Tibial nerve (tissue), 4 donors: ENCODE measurements around the gene RGS7. TPM values are rescaled to one million over a fixed set of nuclear protein-coding genes. Genes with fewer than 3 reads are reported as not detected.

Experiments used
- DNase-seq, 2 donors: peaks; one replicate each; pipeline ENCODE4 v3.0.0-alpha.2; 2019; ENCODE audit warnings: low spot score in 2 of 2
- H3K27ac ChIP-seq, 4 donors: fragments of 200-600 bp; sonication (generic) in 3 of 4; one replicate each; pipeline ENCODE4 v1.5.1; 2017 to 2019; ENCODE audit warnings: mild to moderate bottlenecking in 1 of 4
- H3K27me3 ChIP-seq, 2 donors: fragments of 200-600 bp; sonication (generic) in 1 of 2; one replicate each; pipeline versions ENCODE4 v1.5.1 to v1.6.0; 2017 to 2019
- H3K36me3 ChIP-seq, 3 donors: fragments of 200-600 bp; sonication (generic); one replicate each; pipeline ENCODE4 v1.5.1; 2018 to 2019
- H3K4me1 ChIP-seq, 4 donors: fragments of 200-600 bp; sonication (generic) in 3 of 4; one replicate each; pipeline ENCODE4 v1.5.1; 2017 to 2019
- H3K4me3 ChIP-seq, 4 donors: fragments of 200-600 bp; sonication (generic) in 3 of 4; one replicate each; pipeline ENCODE4 v1.5.1; 2017 to 2019; ENCODE audit warnings: mild to moderate bottlenecking in 1 of 4, moderate library complexity in 1 of 4
- H3K9me3 ChIP-seq, 4 donors: fragments of 200-600 bp; sonication (generic) in 3 of 4; one replicate each; pipeline ENCODE4 v1.5.1; 2017 to 2019
- EP300 ChIP-seq, 2 donors: sonication (generic); formaldehyde crosslinking; IDR thresholded peaks; one replicate each; pipeline ENCODE4 v1.6.1; 2017; ENCODE audit warnings: antibody characterized with exemption in 2 of 2, mild to moderate bottlenecking in 1 of 2
- POLR2A ChIP-seq, 2 donors: fragments of 450-650 bp; IDR thresholded peaks; one replicate each; pipeline ENCODE4 v1.6.1; 2017; ENCODE audit warnings: antibody characterized with exemption in 2 of 2, mild to moderate bottlenecking in 2 of 2, moderate library complexity in 2 of 2
- WGBS, 2 donors: methylation state at CpG; one replicate each; pipeline ENCODE4 v1.1.5; 2018; 5-methylcytosine and 5-hydroxymethylcytosine counted together
- total RNA-seq, 4 donors: library from RNA; depleted of rRNA; stranded (reverse); fragments of >200 nt; gene quantifications; one replicate each; pipeline ENCODE4 v1.1.0, GENCODE V29; 2016
- TF ChIP-seq, protein P1 (sequence below), 5 experiments: fragments of 200-600 bp in 3 of 5; fragments of 450-650 bp in 2 of 5; sonication (generic) in 3 of 5; IDR thresholded peaks; one replicate each; pipeline ENCODE4 v1.5.1; 2016 to 2019; ENCODE audit warnings: antibody characterized with exemption in 5 of 5, mild to moderate bottlenecking in 3 of 5, moderate library complexity in 2 of 5

The RGS7 gene
- total RNA-seq, 4 donors from 2014 or later = 0.39 to 1.5 (median 1.0) TPM; not detected in 1

DNA sequence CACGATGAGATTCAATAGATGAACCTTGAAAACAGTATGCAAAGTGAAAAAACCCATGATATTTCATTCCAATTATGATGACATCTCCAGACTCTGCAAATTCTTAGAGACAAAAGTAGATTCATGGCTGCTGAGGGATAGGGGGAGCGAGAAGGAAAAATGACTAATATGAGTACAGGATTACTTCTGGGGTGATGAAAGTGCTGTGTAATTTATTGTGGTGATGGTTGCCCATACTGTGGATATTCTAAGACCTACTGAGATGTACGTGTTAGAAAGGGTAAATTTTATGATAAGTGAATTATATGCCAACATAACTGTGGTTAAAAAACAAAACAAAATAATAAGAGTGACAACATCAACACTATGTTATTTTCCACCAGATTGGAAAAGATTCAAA is 18.9 kb upstream of the RGS7 start:
- 67 to 81% methylated on average over 3 of the region's 3 CpGs for WGBS, 2 donors
- no peaks in the 10 kb centered on the region for H3K36me3 ChIP-seq
- no peaks in the 10 kb centered on the region for H3K4me1 ChIP-seq
- H3K9me3 ChIP-seq = no peaks in the 10 kb centered on the region
- TF ChIP-seq EP300 (IDR thresholded peaks at IDR 0.05) (no peak), POLR2A (IDR thresholded peaks at IDR 0.05) (no peak)
- TF ChIP-seq, protein P1, sequence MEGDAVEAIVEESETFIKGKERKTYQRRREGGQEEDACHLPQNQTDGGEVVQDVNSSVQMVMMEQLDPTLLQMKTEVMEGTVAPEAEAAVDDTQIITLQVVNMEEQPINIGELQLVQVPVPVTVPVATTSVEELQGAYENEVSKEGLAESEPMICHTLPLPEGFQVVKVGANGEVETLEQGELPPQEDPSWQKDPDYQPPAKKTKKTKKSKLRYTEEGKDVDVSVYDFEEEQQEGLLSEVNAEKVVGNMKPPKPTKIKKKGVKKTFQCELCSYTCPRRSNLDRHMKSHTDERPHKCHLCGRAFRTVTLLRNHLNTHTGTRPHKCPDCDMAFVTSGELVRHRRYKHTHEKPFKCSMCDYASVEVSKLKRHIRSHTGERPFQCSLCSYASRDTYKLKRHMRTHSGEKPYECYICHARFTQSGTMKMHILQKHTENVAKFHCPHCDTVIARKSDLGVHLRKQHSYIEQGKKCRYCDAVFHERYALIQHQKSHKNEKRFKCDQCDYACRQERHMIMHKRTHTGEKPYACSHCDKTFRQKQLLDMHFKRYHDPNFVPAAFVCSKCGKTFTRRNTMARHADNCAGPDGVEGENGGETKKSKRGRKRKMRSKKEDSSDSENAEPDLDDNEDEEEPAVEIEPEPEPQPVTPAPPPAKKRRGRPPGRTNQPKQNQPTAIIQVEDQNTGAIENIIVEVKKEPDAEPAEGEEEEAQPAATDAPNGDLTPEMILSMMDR (IDR thresholded peaks at IDR 0.05) = no peak
- H3K27me3 ChIP-seq = no peaks in the 10 kb centered on the region
- DNase-seq = no peak
- H3K4me3 ChIP-seq = no peak overlapping the region
- H3K27ac ChIP-seq = no peak overlapping the region

DNA sequence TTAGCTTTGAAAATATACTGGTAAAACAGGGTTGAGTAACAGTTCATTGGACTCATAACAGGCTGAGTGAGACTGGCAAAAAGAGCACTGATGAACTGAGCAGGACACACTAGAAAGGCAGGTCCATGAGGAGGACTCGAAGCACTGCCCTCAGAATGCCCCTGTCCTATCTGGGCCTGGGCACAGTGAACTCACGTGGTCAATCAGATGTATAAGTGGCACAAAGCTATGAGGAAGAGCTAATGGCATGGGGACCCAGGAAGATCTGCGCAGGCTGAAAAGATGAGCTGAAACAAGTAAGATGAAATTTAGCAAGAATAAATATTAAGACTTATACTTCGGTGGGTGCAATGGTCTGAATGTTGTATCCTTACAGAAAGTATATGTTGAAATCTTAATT is 9.2 kb upstream of the RGS7 start:
- H3K4me3 ChIP-seq = no peak overlapping the region
- H3K9me3 ChIP-seq = peaks cover 0 to 3% (median 0%) of the 10 kb centered on the region in 4 donors
- DNase-seq = no peak
- no peaks in the 10 kb centered on the region for H3K36me3 ChIP-seq
- TF ChIP-seq, protein P1 (IDR thresholded peaks at IDR 0.05) = no peak
- no peak for TF ChIP-seq EP300 (IDR thresholded peaks at IDR 0.05)
- no peak for TF ChIP-seq POLR2A (IDR thresholded peaks at IDR 0.05)
- no peak overlapping the region for H3K27ac ChIP-seq
- no peaks in the 10 kb centered on the region for H3K4me1 ChIP-seq
- 88 to 89% methylated on average over 4 of the region's 4 CpGs for WGBS, 2 donors
- H3K27me3 ChIP-seq = no peaks in the 10 kb centered on the region

DNA sequence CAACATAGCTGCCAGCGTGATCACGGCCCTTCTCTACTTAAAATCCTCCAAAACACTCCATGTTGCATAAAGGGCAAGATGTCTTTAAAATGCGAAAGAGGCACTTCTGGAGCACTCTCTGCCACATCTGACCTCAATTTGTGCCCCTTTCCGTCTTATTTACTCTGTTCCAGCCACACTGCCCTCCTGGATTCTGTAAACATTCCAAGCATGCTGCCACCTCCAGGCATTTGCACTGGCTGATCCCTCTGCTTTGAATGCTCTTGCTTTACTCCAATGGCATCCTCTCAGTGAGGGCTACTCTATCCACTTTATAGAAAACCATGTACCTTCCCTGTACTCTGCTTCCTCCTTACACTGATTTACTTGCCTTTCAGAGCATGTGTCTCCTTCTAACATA is 5.3 kb upstream of the RGS7 start:
- Histone ChIP-seq H3K36me3 (no peaks in the 10 kb centered on the region), H3K27ac (no peak overlapping the region), H3K27me3 (peaks cover 0 to 9% of the 10 kb centered on the region in 2 donors), H3K9me3 (peaks cover 0 to 3% (median 0%) of the 10 kb centered on the region in 4 donors), H3K4me3 (no peak overlapping the region), H3K4me1 (peaks cover 0 to 5% (median 0%) of the 10 kb centered on the region in 4 donors)
- no peak for DNase-seq
- TF ChIP-seq EP300 (IDR thresholded peaks at IDR 0.05) (no peak), POLR2A (IDR thresholded peaks at IDR 0.05) (no peak)
- TF ChIP-seq, protein P1 (IDR thresholded peaks at IDR 0.05) = no peak
- WGBS, 2 donors = 75 to 86% methylated on average over 4 of the region's 4 CpGs

DNA sequence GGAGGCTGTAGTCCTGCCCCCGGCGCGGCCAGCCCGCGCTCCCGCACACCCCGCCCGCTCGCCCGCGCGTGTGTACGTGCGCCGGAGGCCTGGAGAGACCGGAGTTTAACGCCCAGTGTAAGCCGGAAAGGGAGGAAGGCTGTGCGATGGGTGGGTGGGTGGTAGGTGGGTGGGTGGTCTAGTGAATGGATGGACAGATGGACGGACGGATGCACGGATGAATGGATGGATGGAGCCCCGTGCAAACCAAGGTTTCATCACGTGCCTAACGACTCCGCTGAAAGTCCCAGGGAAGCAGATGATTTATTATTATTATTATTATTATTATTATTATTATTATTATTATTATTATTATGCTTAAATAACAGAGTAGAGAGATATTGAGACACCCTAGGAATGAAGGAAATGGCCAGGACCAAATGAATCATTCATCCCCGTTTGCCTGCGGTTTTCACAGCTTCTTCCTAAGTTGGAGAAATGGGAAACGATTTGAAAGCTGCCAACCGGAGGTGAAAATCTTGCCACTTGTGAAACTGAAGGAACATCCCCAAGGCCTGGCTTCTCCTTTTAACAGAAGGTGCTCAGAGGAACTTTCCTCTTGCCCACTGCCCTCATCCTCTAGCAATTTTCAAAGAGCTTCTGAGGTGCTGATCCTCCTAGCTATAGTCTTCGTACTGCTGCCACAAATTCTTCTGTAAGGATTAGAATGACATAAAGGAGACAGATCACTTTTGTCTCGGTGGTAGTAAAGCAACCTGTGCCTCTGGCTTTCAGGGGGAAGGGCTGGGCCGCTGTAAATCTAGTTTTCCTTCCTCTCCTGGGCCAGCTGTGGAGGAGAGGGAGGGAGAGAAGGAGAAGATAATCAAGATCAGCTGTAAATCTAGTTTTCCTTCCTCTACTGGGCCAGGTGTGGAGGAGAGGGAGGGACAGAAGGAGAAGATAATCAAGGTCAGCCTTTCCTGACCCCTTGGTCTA is 648 bp upstream of the RGS7 start:
- H3K27me3 ChIP-seq = peaks cover 0 to 19% of the 10 kb centered on the region in 2 donors
- no peak for TF ChIP-seq POLR2A (IDR thresholded peaks at IDR 0.05)
- TF ChIP-seq EP300 (IDR thresholded peaks at IDR 0.05) = no peak
- TF ChIP-seq, protein P1 (IDR thresholded peaks at IDR 0.05) = no peak
- WGBS, 2 donors = 11 to 14% methylated on average over 18 to 33 of the region's 33 CpGs

DNA sequence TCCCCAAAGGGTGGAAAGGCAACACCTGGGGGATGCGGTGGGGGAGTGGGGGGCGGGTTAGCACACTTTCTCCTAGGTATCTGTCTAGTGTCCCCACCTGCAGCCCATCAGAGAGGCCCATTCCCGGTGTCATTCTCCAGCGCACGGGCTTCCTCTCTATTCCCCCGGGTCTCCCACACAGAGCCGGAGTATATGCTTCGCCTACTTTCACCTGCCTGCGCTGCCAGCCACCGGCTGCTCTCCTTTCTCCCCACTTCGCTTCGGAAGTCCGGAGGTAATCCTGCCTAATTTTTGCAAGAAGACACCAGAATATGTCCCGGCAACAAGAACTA is 852 bp downstream of the RGS7 start:
- Histone ChIP-seq H3K4me1 (peaks cover 0 to 19% (median 1%) of the 10 kb centered on the region in 4 donors), H3K4me3 (peak overlapping the region in 2 of 4 donors; percentile 12 to 74)
- whole genome bisulfite sequencing, 2 donors = 5 to 9% methylated on average over 14 of the region's 14 CpGs

More for the DNA sequence above, 648 bp upstream of the RGS7 start:
- Histone ChIP-seq H3K9me3 (no peaks in the 10 kb centered on the region), H3K4me3 (peak overlapping the region in 3 of 4 donors; percentile 31 to 74 (median 49)), H3K27ac (peak overlapping the region in 1 of 4 donors; percentile 34), H3K4me1 (peaks cover 0 to 19% (median 1%) of the 10 kb centered on the region in 4 donors), H3K36me3 (no peaks in the 10 kb centered on the region)
- no peak for DNase-seq

More for the DNA sequence above, 852 bp downstream of the RGS7 start:
- DNase-seq = no peak
- no peaks in the 10 kb centered on the region for H3K36me3 ChIP-seq
- TF ChIP-seq, protein P1 (IDR thresholded peaks at IDR 0.05) = no peak
- TF ChIP-seq EP300 (IDR thresholded peaks at IDR 0.05) = no peak
- TF ChIP-seq POLR2A (IDR thresholded peaks at IDR 0.05) = no peak
- H3K27me3 ChIP-seq = peaks cover 0 to 19% of the 10 kb centered on the region in 2 donors
- H3K9me3 ChIP-seq = no peaks in the 10 kb centered on the region
- H3K27ac ChIP-seq = no peak overlapping the region
